Osteoblast (primary cell): ENCODE results near the gene ADGB. TPM values are rescaled to one million over a fixed set of nuclear protein-coding genes. Genes with fewer than 3 reads are reported as not detected.

Source experiments
- DNase-seq: peaks from one replicate; pipeline ENCODE4 v3.0.0; 2011; ENCODE audit warnings: low spot score, mixed read lengths; ENCODE audit not compliant: insufficient read length; ENCODE audit errors: missing footprints
- H2AFZ ChIP-seq: 2 replicates; pipeline ENCODE4 v1.6.0; 2011; ENCODE audit warnings: mild to moderate bottlenecking, low read length
- H3K27ac ChIP-seq: 2 replicates; pipeline ENCODE4 v1.5.1; 2011; ENCODE audit warnings: mild to moderate bottlenecking, low read depth, low read length, moderate library complexity
- H3K27me3 ChIP-seq: 2 replicates; pipeline ENCODE4 v1.6.0; 2012; ENCODE audit warnings: mild to moderate bottlenecking, control low read depth, inconsistent platforms, low read length, moderate library complexity; ENCODE audit not compliant: insufficient read depth
- H3K36me3 ChIP-seq: 2 replicates; pipeline ENCODE4 v1.5.1; 2011; ENCODE audit warnings: mild to moderate bottlenecking, low read length, control low read depth, moderate library complexity; ENCODE audit not compliant: insufficient read depth
- H3K4me1 ChIP-seq: 2 replicates; pipeline ENCODE4 v1.5.1; 2011; ENCODE audit warnings: mild to moderate bottlenecking, low read length, control low read depth, moderate library complexity; ENCODE audit not compliant: insufficient read depth
- H3K4me2 ChIP-seq: 2 replicates; pipeline ENCODE4 v1.6.0; 2011; ENCODE audit warnings: mild to moderate bottlenecking, low read length; ENCODE audit not compliant: insufficient read depth
- H3K4me3 ChIP-seq: fragments of 200-600 bp; sonication (generic); 3 replicates; pipeline ENCODE4 v1.5.1; 2012; ENCODE audit warnings: mild to moderate bottlenecking, low read length, inconsistent platforms; ENCODE audit not compliant: insufficient read depth
- H3K79me2 ChIP-seq: 2 replicates; pipeline ENCODE4 v1.6.0; 2012; ENCODE audit warnings: mild to moderate bottlenecking, low read length, control low read depth, inconsistent platforms; ENCODE audit not compliant: insufficient read depth
- H3K9me3 ChIP-seq: 2 replicates; pipeline ENCODE4 v1.5.1; 2011; ENCODE audit warnings: low read depth, low read length, control low read depth
- H4K20me1 ChIP-seq: 2 replicates; pipeline ENCODE4 v1.6.0; 2012; ENCODE audit warnings: mild to moderate bottlenecking, low read length, control low read depth; ENCODE audit not compliant: insufficient read depth
- CTCF ChIP-seq: IDR thresholded peaks from 2 replicates; pipeline ENCODE4 v1.5.1; 2011; ENCODE audit warnings: mild to moderate bottlenecking, low read depth, low read length, moderate library complexity; ENCODE audit errors: extremely low read depth
- total RNA-seq: library from RNA; depleted of rRNA; stranded (reverse); fragments of >200 nt; gene quantifications from 2 replicates; pipeline ENCODE4 v1.2.3, GENCODE V29; 2012

Gene ADGB
- total RNA-seq, 1 donor: under 0.01 TPM

GRCh38 chr6:146673069-146673468, 74.3 kb downstream of the ADGB start:
- H3K4me2 ChIP-seq: no peak overlapping the region

GRCh38 chr6:146679386-146679785, 80.6 kb downstream of the ADGB start:
- H3K4me2 ChIP-seq: no peak overlapping the region
- H3K79me2 ChIP-seq: no peaks in the 10 kb centered on the region
- no peaks in the 10 kb centered on the region for H3K27me3 ChIP-seq
- H3K4me3 ChIP-seq: no peak overlapping the region
- no peaks in the 10 kb centered on the region for H3K36me3 ChIP-seq
- H2AFZ ChIP-seq: no peak overlapping the region
- no peak for TF ChIP-seq CTCF
- no peak overlapping the region for H3K27ac ChIP-seq
- no peaks in the 10 kb centered on the region for H3K9me3 ChIP-seq
- no peak for DNase-seq
- no peaks in the 10 kb centered on the region for H3K4me1 ChIP-seq
- no peaks in the 10 kb centered on the region for H4K20me1 ChIP-seq

More at GRCh38 chr6:146673069-146673468, 74.3 kb downstream of the ADGB start:
- no peaks in the 10 kb centered on the region for H3K27me3 ChIP-seq
- no peaks in the 10 kb centered on the region for H3K36me3 ChIP-seq
- no peak for TF ChIP-seq CTCF
- no peaks in the 10 kb centered on the region for H3K79me2 ChIP-seq
- no peak overlapping the region for H3K27ac ChIP-seq
- H3K4me3 ChIP-seq: no peak overlapping the region
- no peak for DNase-seq
- no peaks in the 10 kb centered on the region for H3K9me3 ChIP-seq
- no peak overlapping the region for H2AFZ ChIP-seq
- H3K4me1 ChIP-seq: no peaks in the 10 kb centered on the region
- no peaks in the 10 kb centered on the region for H4K20me1 ChIP-seq

DNA sequence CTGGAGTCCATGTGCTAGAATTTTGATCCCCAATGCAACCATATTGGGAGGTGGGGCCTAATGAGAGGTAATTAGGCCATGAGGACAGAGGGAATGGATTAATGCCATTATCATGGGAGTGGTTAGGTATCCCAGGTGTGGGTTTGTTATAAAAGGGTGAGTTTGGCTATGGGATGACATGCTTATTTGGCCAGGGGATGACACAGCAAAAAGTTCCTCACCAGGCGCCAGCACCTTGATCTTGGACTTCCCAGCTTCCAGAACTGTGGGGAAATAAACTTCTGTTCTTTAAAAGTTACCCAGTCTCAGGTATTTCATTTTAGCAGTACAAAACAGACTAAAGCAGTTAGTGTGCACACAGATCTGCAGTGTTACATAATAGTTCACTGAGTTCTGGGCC, 84.1 kb downstream of the ADGB start:
- no peaks in the 10 kb centered on the region for H3K27me3 ChIP-seq
- no peak overlapping the region for H3K4me3 ChIP-seq
- no peak overlapping the region for H3K27ac ChIP-seq
- H3K4me2 ChIP-seq: no peak overlapping the region
- no peaks in the 10 kb centered on the region for H4K20me1 ChIP-seq
- H3K4me1 ChIP-seq: no peaks in the 10 kb centered on the region
- DNase-seq: no peak
- H3K79me2 ChIP-seq: no peaks in the 10 kb centered on the region
- H3K36me3 ChIP-seq: no peaks in the 10 kb centered on the region
- H3K9me3 ChIP-seq: no peaks in the 10 kb centered on the region
- H2AFZ ChIP-seq: no peak overlapping the region
- no peak for TF ChIP-seq CTCF

GRCh38 chr6:146689806-146690205, 91.0 kb downstream of the ADGB start:
- Histone ChIP-seq H2AFZ (no peak overlapping the region), H4K20me1 (no peaks in the 10 kb centered on the region)
- DNase-seq: no peak

More at GRCh38 chr6:146689806-146690205, 91.0 kb downstream of the ADGB start:
- H3K4me1 ChIP-seq: no peaks in the 10 kb centered on the region
- H3K4me3 ChIP-seq: no peak overlapping the region
- H3K27ac ChIP-seq: no peak overlapping the region
- TF ChIP-seq CTCF: no peak
- no peaks in the 10 kb centered on the region for H3K27me3 ChIP-seq
- H3K4me2 ChIP-seq: no peak overlapping the region
- no peaks in the 10 kb centered on the region for H3K79me2 ChIP-seq
- H3K36me3 ChIP-seq: no peaks in the 10 kb centered on the region
- H3K9me3 ChIP-seq: no peaks in the 10 kb centered on the region
